ENCODE results near the gene ZNF444.

ZNF444 gene

DNA sequence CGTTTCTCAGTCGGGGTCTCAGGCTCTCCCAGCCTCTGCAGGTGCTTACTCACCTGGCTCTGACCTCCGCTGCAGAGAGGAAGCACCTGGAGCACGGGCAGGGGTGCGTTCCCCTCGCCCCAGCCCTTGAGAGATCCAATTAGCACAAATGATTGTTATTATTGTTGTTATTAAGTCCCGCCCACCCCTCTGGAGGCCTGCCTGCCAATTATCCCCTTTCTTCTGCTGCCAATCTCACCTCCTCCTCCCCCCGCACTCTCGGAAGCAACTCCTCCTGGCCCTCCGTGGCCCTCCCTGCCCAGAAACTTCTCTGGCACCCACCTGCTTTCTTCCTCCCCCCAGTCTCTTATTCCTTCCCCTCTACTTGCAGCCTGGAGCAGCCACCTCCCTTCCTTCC is 28.8 kb upstream of the ZNF444 start:
- CTCF ChIA-PET, result interaction anchor here (1.6 kb wide), 1 partner anchor 34 kb away, joined by 4 read pairs; no protein-coding TSS in a partner anchor
- Histone ChIP-seq H3K4me1 (ENCODE audit: control extremely low read depth in 1 of 4, control insufficient read depth in 4 of 4, insufficient read depth in 4 of 4, low read length in 3 of 4) (peaks cover 4 to 96% (median 90%) of the 10 kb centered on the region in 4 experiments), H3K4me3 (ENCODE audit: control insufficient read depth in 1 of 7, extremely low read depth in 1 of 7, insufficient read depth in 4 of 7, low read depth in 2 of 7, low read length in 6 of 7) (peak overlapping the region in 6 of 7 experiments; percentile 21 to 70 (median 46))

DNA sequence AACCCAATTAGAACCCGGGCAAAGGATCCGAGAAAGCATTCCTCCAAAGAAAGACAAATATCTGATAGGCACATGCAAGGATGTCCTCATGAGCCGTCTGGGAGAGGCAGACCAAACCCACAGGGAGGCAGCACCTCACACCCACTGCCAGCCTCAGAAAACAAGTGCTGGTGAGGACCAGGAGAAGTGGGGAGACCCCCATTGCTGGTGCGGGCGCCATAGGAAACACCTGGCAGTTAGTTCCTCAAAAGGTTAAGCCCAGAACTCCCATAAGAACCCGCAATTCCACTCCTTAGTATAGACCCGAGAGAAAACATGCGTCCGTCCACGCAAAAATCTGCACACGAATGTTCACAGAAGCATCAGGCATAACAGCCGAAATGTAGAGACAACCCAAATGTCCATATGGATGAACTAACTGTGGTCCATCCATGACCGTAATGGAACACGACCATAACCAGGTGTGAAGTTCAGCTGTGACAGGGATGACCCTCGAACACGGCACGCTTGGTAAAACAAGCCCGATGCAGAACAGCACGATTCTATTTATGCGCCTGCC is 27.9 kb upstream of the ZNF444 start:
- ChIA-PET POLR2A (interaction anchor here (0.6 to 1.0 kb wide), 2 partner anchors 8 to 28 kb away, joined by 3 read pairs; partner anchors contain the start of genes ZNF444 and ZNF787), CTCF (interaction anchor here (0.9 to 1.6 kb wide), 2 partner anchors 33 to 54 kb away, joined by 3 to 4 read pairs; no protein-coding TSS in a partner anchor)
- peak overlapping the region in 4 of 7 experiments; percentile 15 to 70 (median 35) for H3K4me3 ChIP-seq (ENCODE audit: control insufficient read depth in 1 of 7, extremely low read depth in 1 of 7, insufficient read depth in 4 of 7, low read depth in 2 of 7, low read length in 6 of 7)
- DNase-seq, result peak; percentile 70 to 91 (median 86)
- H3K27me3 ChIP-seq (replicated peaks in 2 of 5; ENCODE audit: control insufficient read depth in 4 of 5, insufficient read depth in 5 of 5, low read length in 4 of 5), result no peaks in the 10 kb centered on the region
- H3K4me1 ChIP-seq (ENCODE audit: control extremely low read depth in 1 of 4, control insufficient read depth in 4 of 4, insufficient read depth in 4 of 4, low read length in 3 of 4), result peaks cover 4 to 96% (median 89%) of the 10 kb centered on the region in 4 experiments
- 37% methylated on average over 15 of the region's 20 CpGs for WGBS (ENCODE audit: insufficient coverage)
- H3K36me3 ChIP-seq (ENCODE audit: control insufficient read depth in 4 of 4, insufficient read depth in 4 of 4, low read length in 3 of 4), result peaks cover 0 to 22% (median 7%) of the 10 kb centered on the region in 4 experiments
- H3K9me3 ChIP-seq (ENCODE audit: control extremely low read depth in 1 of 5, control insufficient read depth in 4 of 5, insufficient read depth in 2 of 5, low read depth in 1 of 5, low read length in 4 of 5), result no peaks in the 10 kb centered on the region
- H3K27ac ChIP-seq (ENCODE audit: insufficient read depth in 1 of 2, low read depth in 1 of 2, low read length in 2 of 2, poor library complexity in 1 of 2, severe bottlenecking in 2 of 2), result peak overlapping the region in 1 of 2 experiments; percentile 61

More for the DNA sequence above, 28.8 kb upstream of the ZNF444 start:
- POLR2A ChIA-PET, result interaction anchor here (0.9 to 1.9 kb wide), 2 partner anchors 9 to 10 kb away, joined by 3 to 9 read pairs; partner anchors contain the start of gene ZNF787
- WGBS (ENCODE audit: insufficient coverage), result 23% methylated on average over 6 of the region's 10 CpGs
- H3K27ac ChIP-seq (ENCODE audit: insufficient read depth in 1 of 2, low read depth in 1 of 2, low read length in 2 of 2, poor library complexity in 1 of 2, severe bottlenecking in 2 of 2), result peak overlapping the region in 1 of 2 experiments; percentile 61
- no peaks in the 10 kb centered on the region for H3K9me3 ChIP-seq (ENCODE audit: control extremely low read depth in 1 of 5, control insufficient read depth in 4 of 5, insufficient read depth in 2 of 5, low read depth in 1 of 5, low read length in 4 of 5)
- DNase-seq, result peak in 1 of 3 donors; percentile 34
- no peaks in the 10 kb centered on the region for H3K27me3 ChIP-seq (replicated peaks in 2 of 5; ENCODE audit: control insufficient read depth in 4 of 5, insufficient read depth in 5 of 5, low read length in 4 of 5)
- H3K36me3 ChIP-seq (ENCODE audit: control insufficient read depth in 4 of 4, insufficient read depth in 4 of 4, low read length in 3 of 4), result peaks cover 0 to 14% (median 3%) of the 10 kb centered on the region in 4 experiments

DNA sequence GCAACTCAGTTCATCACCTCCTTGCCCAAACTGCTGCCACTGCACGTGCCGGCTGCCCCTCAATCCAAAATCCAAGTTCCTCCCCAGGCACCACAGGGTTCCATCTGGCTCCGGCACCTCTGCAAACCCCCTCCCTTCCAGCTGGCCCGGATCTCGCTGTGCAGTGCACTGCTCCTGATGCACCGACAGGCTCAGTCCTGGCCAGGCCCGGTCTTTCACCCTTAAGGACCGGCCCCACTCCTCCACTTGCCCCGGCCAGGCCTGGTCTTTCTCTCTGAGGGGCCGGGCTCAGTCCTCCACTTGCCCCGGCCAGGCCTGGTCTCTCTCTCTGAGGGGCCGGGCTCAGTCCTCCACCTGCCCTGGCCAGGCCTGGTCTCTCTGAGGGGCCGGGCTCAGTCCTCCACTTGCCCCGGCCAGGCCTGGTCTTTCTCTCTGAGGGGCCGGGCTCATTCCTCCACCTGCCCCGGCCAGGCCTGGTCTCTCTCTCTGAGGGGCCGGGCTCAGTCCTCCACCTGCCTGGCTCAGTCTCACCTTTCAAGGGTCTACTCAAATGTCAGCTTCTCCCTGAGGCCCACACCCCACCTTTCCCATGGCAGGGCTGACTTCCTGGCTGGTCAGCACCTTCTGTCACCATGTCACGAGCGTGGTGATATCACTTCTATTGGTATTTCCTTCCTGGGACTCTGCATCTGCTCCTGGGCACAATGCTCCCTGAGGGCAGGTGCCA is 26.9 kb upstream of the ZNF444 start:
- POLR2A ChIA-PET, result interaction anchor here (0.6 kb wide), 1 partner anchor 730 kb away, joined by 4 read pairs; the partner anchor contains the start of gene TMEM238
- peak overlapping the region in 1 of 7 experiments; percentile 26 for H3K4me3 ChIP-seq (ENCODE audit: control insufficient read depth in 1 of 7, extremely low read depth in 1 of 7, insufficient read depth in 4 of 7, low read depth in 2 of 7, low read length in 6 of 7)
- CTCF ChIA-PET, result no interaction called here
- no peaks in the 10 kb centered on the region for H3K27me3 ChIP-seq (replicated peaks in 2 of 5; ENCODE audit: control insufficient read depth in 4 of 5, insufficient read depth in 5 of 5, low read length in 4 of 5)
- peaks cover 5 to 96% (median 89%) of the 10 kb centered on the region in 4 experiments for H3K4me1 ChIP-seq (ENCODE audit: control extremely low read depth in 1 of 4, control insufficient read depth in 4 of 4, insufficient read depth in 4 of 4, low read length in 3 of 4)
- H3K36me3 ChIP-seq (ENCODE audit: control insufficient read depth in 4 of 4, insufficient read depth in 4 of 4, low read length in 3 of 4), result peaks cover 0 to 28% (median 9%) of the 10 kb centered on the region in 4 experiments
- DNase-seq, result peak in 1 of 3 donors; percentile 23
- 81% methylated on average over 13 of the region's 19 CpGs for WGBS (ENCODE audit: insufficient coverage)
- H3K27ac ChIP-seq (ENCODE audit: insufficient read depth in 1 of 2, low read depth in 1 of 2, low read length in 2 of 2, poor library complexity in 1 of 2, severe bottlenecking in 2 of 2), result peak overlapping the region; percentile 6 to 70
- no peaks in the 10 kb centered on the region for H3K9me3 ChIP-seq (ENCODE audit: control extremely low read depth in 1 of 5, control insufficient read depth in 4 of 5, insufficient read depth in 2 of 5, low read depth in 1 of 5, low read length in 4 of 5)

DNA sequence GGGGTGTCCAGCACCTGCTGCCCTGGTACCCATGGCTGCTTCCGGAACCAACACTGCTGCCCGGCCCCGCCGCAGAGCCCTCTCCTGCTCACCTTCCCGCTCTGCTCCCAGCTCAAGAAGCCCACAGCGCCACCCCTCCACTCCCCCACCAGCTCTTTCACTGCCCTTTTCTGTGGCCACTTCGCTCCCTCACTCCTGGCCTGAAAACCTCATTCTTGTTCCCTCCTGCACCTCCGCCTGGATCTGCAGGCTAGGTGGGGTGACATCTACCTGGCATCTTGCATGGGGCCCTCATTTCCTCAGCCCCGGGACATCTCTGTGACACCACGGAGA is 26.3 kb upstream of the ZNF444 start:
- POLR2A ChIA-PET, result interaction anchor here (0.6 kb wide), 1 partner anchor 731 kb away, joined by 4 read pairs; the partner anchor contains the start of gene TMEM238
- H3K4me1 ChIP-seq (ENCODE audit: control extremely low read depth in 1 of 4, control insufficient read depth in 4 of 4, insufficient read depth in 4 of 4, low read length in 3 of 4), result peaks cover 6 to 96% (median 90%) of the 10 kb centered on the region in 4 experiments

DNA sequence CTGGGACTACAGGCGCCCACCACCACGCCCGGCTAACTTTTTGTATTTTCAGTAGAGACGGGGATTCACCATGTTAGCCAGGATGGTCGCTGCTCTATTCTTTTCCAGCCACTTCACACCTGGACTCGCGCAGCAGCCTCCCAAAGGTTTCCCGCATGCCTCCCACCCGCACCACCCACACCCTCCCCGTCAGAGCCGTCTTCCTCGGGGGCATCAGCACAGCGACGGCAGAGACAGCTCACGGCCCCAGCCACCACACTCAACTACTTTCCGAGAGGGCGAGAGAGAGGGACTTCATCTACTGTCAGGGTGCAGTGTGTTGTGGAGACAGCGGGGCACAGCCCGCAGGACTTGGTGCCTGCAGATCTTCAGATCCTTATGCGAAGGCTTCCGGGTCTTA is 25.6 kb upstream of the ZNF444 start:
- ChIA-PET CTCF (no interaction called here), POLR2A (no interaction called here)
- peaks cover 0 to 30% (median 8%) of the 10 kb centered on the region in 4 experiments for H3K36me3 ChIP-seq (ENCODE audit: control insufficient read depth in 4 of 4, insufficient read depth in 4 of 4, low read length in 3 of 4)
- H3K4me1 ChIP-seq (ENCODE audit: control extremely low read depth in 1 of 4, control insufficient read depth in 4 of 4, insufficient read depth in 4 of 4, low read length in 3 of 4), result peaks cover 6 to 93% (median 88%) of the 10 kb centered on the region in 4 experiments
- no peak for DNase-seq
- H3K9me3 ChIP-seq (ENCODE audit: control extremely low read depth in 1 of 5, control insufficient read depth in 4 of 5, insufficient read depth in 2 of 5, low read depth in 1 of 5, low read length in 4 of 5), result no peaks in the 10 kb centered on the region
- H3K4me3 ChIP-seq (ENCODE audit: control insufficient read depth in 1 of 7, extremely low read depth in 1 of 7, insufficient read depth in 4 of 7, low read depth in 2 of 7, low read length in 6 of 7), result no peak overlapping the region
- 98% methylated on average over 15 of the region's 21 CpGs for WGBS (ENCODE audit: insufficient coverage)
- no peak overlapping the region for H3K27ac ChIP-seq (ENCODE audit: insufficient read depth in 1 of 2, low read depth in 1 of 2, low read length in 2 of 2, poor library complexity in 1 of 2, severe bottlenecking in 2 of 2)
- H3K27me3 ChIP-seq (replicated peaks in 2 of 5; ENCODE audit: control insufficient read depth in 4 of 5, insufficient read depth in 5 of 5, low read length in 4 of 5), result no peaks in the 10 kb centered on the region

More for the DNA sequence above, 26.3 kb upstream of the ZNF444 start:
- 72% methylated on average over 10 of the region's 10 CpGs for WGBS (ENCODE audit: insufficient coverage)
- no peak for DNase-seq
- H3K27me3 ChIP-seq (replicated peaks in 2 of 5; ENCODE audit: control insufficient read depth in 4 of 5, insufficient read depth in 5 of 5, low read length in 4 of 5), result no peaks in the 10 kb centered on the region
- peak overlapping the region; percentile 6 to 70 for H3K27ac ChIP-seq (ENCODE audit: insufficient read depth in 1 of 2, low read depth in 1 of 2, low read length in 2 of 2, poor library complexity in 1 of 2, severe bottlenecking in 2 of 2)
- CTCF ChIA-PET, result no interaction called here
- peaks cover 0 to 30% (median 9%) of the 10 kb centered on the region in 4 experiments for H3K36me3 ChIP-seq (ENCODE audit: control insufficient read depth in 4 of 4, insufficient read depth in 4 of 4, low read length in 3 of 4)
- no peaks in the 10 kb centered on the region for H3K9me3 ChIP-seq (ENCODE audit: control extremely low read depth in 1 of 5, control insufficient read depth in 4 of 5, insufficient read depth in 2 of 5, low read depth in 1 of 5, low read length in 4 of 5)
- peak overlapping the region in 3 of 7 experiments; percentile 0 to 26 (median 11) for H3K4me3 ChIP-seq (ENCODE audit: control insufficient read depth in 1 of 7, extremely low read depth in 1 of 7, insufficient read depth in 4 of 7, low read depth in 2 of 7, low read length in 6 of 7)

DNA sequence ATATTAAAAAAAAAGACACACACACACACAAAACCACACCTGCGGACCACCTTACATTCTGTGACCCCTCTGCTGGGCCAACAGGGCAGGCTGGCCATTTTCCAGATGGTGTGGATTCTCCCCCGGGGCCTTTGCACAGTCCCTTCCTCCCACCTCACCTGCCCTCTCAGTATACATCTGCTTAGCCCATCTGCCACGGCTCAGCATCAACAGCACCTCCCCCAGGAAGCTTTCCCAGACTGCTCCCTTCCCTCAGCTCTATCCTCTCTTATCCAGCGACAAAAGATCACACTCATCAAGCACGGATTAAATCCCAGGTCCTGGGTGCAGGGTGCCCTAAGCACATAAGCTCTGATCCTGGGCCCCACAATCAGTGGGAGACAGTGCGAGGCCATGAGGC is 24.5 kb upstream of the ZNF444 start:
- Histone ChIP-seq H3K27ac (ENCODE audit: insufficient read depth in 1 of 2, low read depth in 1 of 2, low read length in 2 of 2, poor library complexity in 1 of 2, severe bottlenecking in 2 of 2) (no peak overlapping the region), H3K9me3 (ENCODE audit: control extremely low read depth in 1 of 5, control insufficient read depth in 4 of 5, insufficient read depth in 2 of 5, low read depth in 1 of 5, low read length in 4 of 5) (no peaks in the 10 kb centered on the region), H3K27me3 (replicated peaks in 2 of 5; ENCODE audit: control insufficient read depth in 4 of 5, insufficient read depth in 5 of 5, low read length in 4 of 5) (no peaks in the 10 kb centered on the region), H3K4me3 (ENCODE audit: control insufficient read depth in 1 of 7, extremely low read depth in 1 of 7, insufficient read depth in 4 of 7, low read depth in 2 of 7, low read length in 6 of 7) (no peak overlapping the region), H3K4me1 (ENCODE audit: control extremely low read depth in 1 of 4, control insufficient read depth in 4 of 4, insufficient read depth in 4 of 4, low read length in 3 of 4) (peaks cover 4 to 83% (median 78%) of the 10 kb centered on the region in 4 experiments), H3K36me3 (ENCODE audit: control insufficient read depth in 4 of 4, insufficient read depth in 4 of 4, low read length in 3 of 4) (peaks cover 0 to 30% (median 8%) of the 10 kb centered on the region in 4 experiments)
- WGBS (ENCODE audit: insufficient coverage), result 94% methylated on average over 4 of the region's 6 CpGs
- DNase-seq, result no peak
- CTCF ChIA-PET, result interaction anchor here (1.1 kb wide), 1 partner anchor 9 kb away, joined by 5 read pairs; no protein-coding TSS in a partner anchor
- POLR2A ChIA-PET, result no interaction called here
